ENCODE data around the gene NLRP6.
"Not testable (repeated sequence)": the region's sequence is repeated elsewhere in the genome, so short reads cannot be mapped to it uniquely, and the experiment has no call there.

NLRP6 gene

DNA sequence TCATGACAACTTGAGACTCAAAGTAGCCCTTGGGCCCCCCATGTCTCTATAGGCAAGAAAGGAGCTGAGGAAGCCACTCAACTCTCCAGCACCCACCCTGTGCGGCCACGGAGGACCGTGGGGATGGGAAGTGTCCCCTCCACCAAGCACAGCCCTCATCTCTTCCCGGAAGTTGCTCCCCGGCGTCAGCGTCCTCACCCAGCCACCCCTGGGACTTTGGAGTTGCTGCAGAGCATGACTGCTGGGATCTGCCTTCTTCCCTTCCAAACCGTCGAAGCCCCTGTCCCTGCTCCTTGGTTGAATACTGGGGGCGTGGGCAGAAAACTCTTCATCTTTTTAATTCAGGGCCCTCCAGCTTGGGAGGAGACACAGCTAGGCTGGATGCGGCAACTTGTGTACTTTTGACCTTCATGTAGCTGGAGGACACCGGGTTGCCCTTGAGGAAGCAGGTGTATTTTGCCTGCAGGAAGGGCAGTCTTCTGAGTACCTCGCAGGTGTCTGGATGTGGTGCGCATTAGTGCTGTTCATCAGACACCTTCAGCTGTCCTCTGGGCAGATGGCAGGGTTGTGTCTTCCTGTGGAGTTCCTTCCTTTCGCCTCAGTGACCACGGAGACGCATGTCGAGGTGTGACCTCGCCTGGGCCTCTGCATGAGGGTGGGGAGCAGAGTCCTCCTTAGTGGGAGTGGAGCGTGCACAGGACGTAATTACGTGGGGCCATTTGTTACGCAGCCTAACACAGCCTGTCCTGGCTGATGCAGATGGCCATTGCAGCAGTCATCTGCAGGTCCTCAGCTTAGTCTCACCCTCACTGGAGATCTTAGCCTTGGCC lies 54.7 kb downstream of the NLRP6 start:
- TF ChIP-seq, protein P1, sequence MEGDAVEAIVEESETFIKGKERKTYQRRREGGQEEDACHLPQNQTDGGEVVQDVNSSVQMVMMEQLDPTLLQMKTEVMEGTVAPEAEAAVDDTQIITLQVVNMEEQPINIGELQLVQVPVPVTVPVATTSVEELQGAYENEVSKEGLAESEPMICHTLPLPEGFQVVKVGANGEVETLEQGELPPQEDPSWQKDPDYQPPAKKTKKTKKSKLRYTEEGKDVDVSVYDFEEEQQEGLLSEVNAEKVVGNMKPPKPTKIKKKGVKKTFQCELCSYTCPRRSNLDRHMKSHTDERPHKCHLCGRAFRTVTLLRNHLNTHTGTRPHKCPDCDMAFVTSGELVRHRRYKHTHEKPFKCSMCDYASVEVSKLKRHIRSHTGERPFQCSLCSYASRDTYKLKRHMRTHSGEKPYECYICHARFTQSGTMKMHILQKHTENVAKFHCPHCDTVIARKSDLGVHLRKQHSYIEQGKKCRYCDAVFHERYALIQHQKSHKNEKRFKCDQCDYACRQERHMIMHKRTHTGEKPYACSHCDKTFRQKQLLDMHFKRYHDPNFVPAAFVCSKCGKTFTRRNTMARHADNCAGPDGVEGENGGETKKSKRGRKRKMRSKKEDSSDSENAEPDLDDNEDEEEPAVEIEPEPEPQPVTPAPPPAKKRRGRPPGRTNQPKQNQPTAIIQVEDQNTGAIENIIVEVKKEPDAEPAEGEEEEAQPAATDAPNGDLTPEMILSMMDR (IDR thresholded peaks at IDR 0.05; ENCODE audit: low read depth, low read length, poor library complexity, severe bottlenecking) = no peak
- no peak for TF ChIP-seq EZH2phosphoT487 (IDR thresholded peaks at IDR 0.05; ENCODE audit: borderline replicate concordance, low read length)
- H3K9me2 ChIP-seq (replicated peaks; ENCODE audit: control insufficient read depth, low read length) = no peaks in the 10 kb centered on the region
- no peaks in the 10 kb centered on the region for H3K36me3 ChIP-seq (ENCODE audit: control insufficient read depth, low read length)
- H3K4me3 ChIP-seq (ENCODE audit: low read length) = no peak overlapping the region
- H4K20me1 ChIP-seq (ENCODE audit: control insufficient read depth, insufficient read depth, low read depth, low read length) = no peaks in the 10 kb centered on the region
- no peaks in the 10 kb centered on the region for H3K79me2 ChIP-seq (ENCODE audit: control insufficient read depth, low read length)
- peaks cover 43% of the 10 kb centered on the region for H3K4me1 ChIP-seq (ENCODE audit: control insufficient read depth, low read length)
- H3K4me2 ChIP-seq (ENCODE audit: low read length) = no peak overlapping the region
- H3K27me3 ChIP-seq (ENCODE audit: control insufficient read depth, low read length) = no peaks in the 10 kb centered on the region
- H3K27ac ChIP-seq (ENCODE audit: low read depth, low read length) = no peak overlapping the region
- peaks cover 14% of the 10 kb centered on the region for H3F3A ChIP-seq (ENCODE audit: control insufficient read depth, insufficient read depth)
- peaks cover 6% of the 10 kb centered on the region; the same call in 1 of the 2 replicates for H3K9me3 ChIP-seq (ENCODE audit: control insufficient read depth, insufficient read depth, low read length)

DNA sequence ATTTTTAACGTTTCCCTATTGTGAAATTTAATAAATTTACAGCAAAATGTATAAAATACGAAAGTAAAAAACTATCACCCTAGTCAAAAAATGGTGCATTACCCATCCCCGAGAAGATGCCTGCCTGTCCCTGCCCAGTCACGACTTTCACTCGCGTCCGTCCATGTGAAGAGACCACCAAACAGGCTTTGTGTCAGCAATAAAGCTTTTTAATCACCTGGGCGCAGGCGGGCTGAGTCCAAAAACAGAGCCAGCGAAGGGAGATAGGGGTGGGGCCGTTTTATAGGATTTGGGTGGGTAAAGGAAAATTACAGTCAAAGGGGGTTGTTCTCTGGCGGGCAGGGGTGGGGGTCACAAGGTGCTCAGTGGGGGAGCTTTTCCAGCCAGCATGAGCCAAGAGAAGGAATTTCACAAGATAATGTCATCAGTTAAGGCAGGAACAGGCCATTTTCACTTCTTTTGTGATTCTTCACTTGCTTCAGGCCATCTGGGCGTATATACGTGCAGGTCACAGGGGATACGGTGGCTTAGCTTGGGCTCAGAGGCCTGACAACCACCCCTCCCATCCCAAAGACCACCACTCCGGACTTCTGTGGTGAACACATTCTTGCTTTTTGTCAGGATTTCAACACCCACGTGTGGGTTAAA lies 55.5 kb downstream of the NLRP6 start:
- not testable (repeated sequence) for H3K9me2 ChIP-seq (replicated peaks; ENCODE audit: control insufficient read depth, low read length); H4K20me1 ChIP-seq (ENCODE audit: control insufficient read depth, insufficient read depth, low read depth, low read length); H3K9me3 ChIP-seq (ENCODE audit: control insufficient read depth, insufficient read depth, low read length); H3K79me2 ChIP-seq (ENCODE audit: control insufficient read depth, low read length); H3K4me2 ChIP-seq (ENCODE audit: low read length); H3K27me3 ChIP-seq (ENCODE audit: control insufficient read depth, low read length); H3K36me3 ChIP-seq (ENCODE audit: control insufficient read depth, low read length); H3F3A ChIP-seq (ENCODE audit: control insufficient read depth, insufficient read depth); H3K4me3 ChIP-seq (ENCODE audit: low read length); H3K27ac ChIP-seq (ENCODE audit: low read depth, low read length)
- peaks cover 36% of the 10 kb centered on the region for H3K4me1 ChIP-seq (ENCODE audit: control insufficient read depth, low read length)

DNA sequence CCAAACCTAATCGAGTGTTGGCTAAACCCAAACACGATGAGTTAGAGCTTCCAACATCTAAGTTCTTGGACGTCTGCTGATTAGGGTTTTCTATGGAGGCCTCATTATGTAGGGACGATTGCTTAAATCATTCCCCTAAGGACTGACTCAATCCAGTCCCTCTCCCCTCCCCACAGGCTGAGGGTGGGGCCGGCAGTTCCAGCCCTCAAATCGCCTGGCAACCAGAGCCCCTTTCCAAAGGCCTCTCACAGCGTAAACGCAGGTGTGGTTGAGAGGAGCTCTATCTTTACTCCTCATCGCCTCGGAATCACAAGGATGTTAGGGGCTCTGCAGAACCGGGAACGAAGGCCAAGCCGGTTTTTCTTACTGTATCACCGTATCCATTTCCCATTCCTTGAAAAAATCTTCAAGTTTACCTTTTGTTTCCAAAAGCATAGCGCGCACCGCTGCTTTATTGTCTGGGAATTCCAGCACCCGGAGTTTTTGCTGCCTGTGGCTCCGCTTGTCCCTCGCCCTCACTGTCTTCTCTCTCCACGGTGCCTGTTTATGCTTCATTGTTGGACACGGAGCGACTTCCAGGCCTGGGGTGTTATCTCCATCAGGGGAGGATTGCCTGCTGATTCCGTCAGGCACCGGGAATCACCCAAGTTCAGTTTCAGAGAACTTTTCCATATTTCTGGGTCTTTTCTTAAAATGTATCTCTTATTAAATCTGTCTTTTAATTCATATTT lies 56.2 kb downstream of the NLRP6 start:
- Histone ChIP-seq H3K36me3 (ENCODE audit: control insufficient read depth, low read length) (no peaks in the 10 kb centered on the region), H3K4me1 (ENCODE audit: control insufficient read depth, low read length) (peaks cover 30% of the 10 kb centered on the region), H3K27ac (ENCODE audit: low read depth, low read length) (no peak overlapping the region), H3F3A (ENCODE audit: control insufficient read depth, insufficient read depth) (peaks cover 6% of the 10 kb centered on the region), H3K4me2 (ENCODE audit: low read length) (no peak overlapping the region), H3K27me3 (ENCODE audit: control insufficient read depth, low read length) (no peaks in the 10 kb centered on the region), H3K9me3 (ENCODE audit: control insufficient read depth, insufficient read depth, low read length) (peaks cover 2% of the 10 kb centered on the region; the same call in 1 of the 2 replicates), H3K4me3 (ENCODE audit: low read length) (no peak overlapping the region), H4K20me1 (ENCODE audit: control insufficient read depth, insufficient read depth, low read depth, low read length) (no peaks in the 10 kb centered on the region), H3K79me2 (ENCODE audit: control insufficient read depth, low read length) (no peaks in the 10 kb centered on the region), H3K9me2 (replicated peaks; ENCODE audit: control insufficient read depth, low read length) (no peaks in the 10 kb centered on the region)
- TF ChIP-seq, protein P1 (IDR thresholded peaks at IDR 0.05; ENCODE audit: low read depth, low read length, poor library complexity, severe bottlenecking) = no peak
- TF ChIP-seq EZH2phosphoT487 (IDR thresholded peaks at IDR 0.05; ENCODE audit: borderline replicate concordance, low read length) = no peak
